Measurements from ENCODE around the gene EBPL. TPM values are rescaled to one million over a fixed set of nuclear protein-coding genes. Genes with fewer than 3 reads are reported as not detected.

Gene EBPL
- polyA plus RNA-seq, 3 donors, result 10.2 to 29.4 (median 27.3) TPM

- Mint-ChIP-seq H3K27ac (no peak overlapping the region), H3K4me3 (no peak overlapping the region), H3K4me1 (no peaks in the 10 kb centered on the region), H3K36me3 (peaks cover 50 to 58% of the 10 kb centered on the region in 2 donors), H3K9me3 (no peaks in the 10 kb centered on the region), H3K27me3 (ENCODE audit: low read depth in 3 of 3) (no peaks in the 10 kb centered on the region)
- H3K27ac ChIP-seq (ENCODE audit: low read depth in 1 of 2, low read length in 2 of 2), result no peak overlapping the region
- no peaks in the 10 kb centered on the region for H4K20me1 ChIP-seq (ENCODE audit: insufficient read depth, low read length)
- no peak overlapping the region for H3K4me3 ChIP-seq (replicated peaks in 1 of 3; ENCODE audit: low read depth in 2 of 3, low read length in 3 of 3)
- no peaks in the 10 kb centered on the region for H3K27me3 ChIP-seq (ENCODE audit: control insufficient read depth in 2 of 2, insufficient read depth in 2 of 2, low read length in 2 of 2)
- no peaks in the 10 kb centered on the region for H3K4me1 ChIP-seq (ENCODE audit: control insufficient read depth in 1 of 2, insufficient read depth in 2 of 2, low read length in 2 of 2)
- H3K9me3 ChIP-seq (replicated peaks in 1 of 2; ENCODE audit: control insufficient read depth in 1 of 2, insufficient read depth in 1 of 2, low read length in 2 of 2), result no peaks in the 10 kb centered on the region
- no peaks in the 10 kb centered on the region for H3K79me2 ChIP-seq (ENCODE audit: insufficient read depth, low read length)
- DNase-seq, result no peak
- peaks cover 39 to 65% of the 10 kb centered on the region in 2 donors for H3K36me3 ChIP-seq (replicated peaks in 1 of 2; ENCODE audit: control insufficient read depth in 1 of 2, insufficient read depth in 2 of 2, low read length in 2 of 2)
- no peak overlapping the region for H3K4me2 ChIP-seq (replicated peaks; ENCODE audit: extremely low read depth, low read length, poor library complexity, severe bottlenecking)
- no peak overlapping the region for H3K9ac ChIP-seq (ENCODE audit: insufficient read depth, low read length, poor library complexity, severe bottlenecking)
- intact Hi-C loops (cut with micrococcal nuclease), result no loop called here
- TF ChIP-seq CTCF (IDR thresholded peaks at IDR 0.05), result no peak
- H2AFZ ChIP-seq (ENCODE audit: insufficient read depth, low read depth, low read length, poor library complexity, severe bottlenecking), result no peak overlapping the region
These were observed 10.2 kb upstream of the EBPL start for GRCh38 chr13:49701491-49701890.

GRCh38 chr13:49697468-49697867, 6.2 kb upstream of the EBPL start:
- no peak overlapping the region for H3K4me2 ChIP-seq (replicated peaks; ENCODE audit: extremely low read depth, low read length, poor library complexity, severe bottlenecking)
- TF ChIP-seq CTCF (IDR thresholded peaks at IDR 0.05), result no peak
- H4K20me1 ChIP-seq (ENCODE audit: insufficient read depth, low read length), result no peaks in the 10 kb centered on the region
- no peak overlapping the region for H3K9ac ChIP-seq (ENCODE audit: insufficient read depth, low read length, poor library complexity, severe bottlenecking)
- no peak overlapping the region for H3K4me3 Mint-ChIP-seq
- DNase-seq, result no peak
- no peak overlapping the region for H3K4me3 ChIP-seq (replicated peaks in 1 of 3; ENCODE audit: low read depth in 2 of 3, low read length in 3 of 3)
- H3K27ac ChIP-seq (ENCODE audit: low read depth in 1 of 2, low read length in 2 of 2), result no peak overlapping the region
- intact Hi-C loops (cut with micrococcal nuclease), result no loop called here
- H3K36me3 ChIP-seq (replicated peaks in 1 of 2; ENCODE audit: control insufficient read depth in 1 of 2, insufficient read depth in 2 of 2, low read length in 2 of 2), result peaks cover 19 to 42% of the 10 kb centered on the region in 2 donors
- no peaks in the 10 kb centered on the region for H3K79me2 ChIP-seq (ENCODE audit: insufficient read depth, low read length)
- peaks cover 19% of the 10 kb centered on the region for H3K4me1 Mint-ChIP-seq
- no peak overlapping the region for H3K27ac Mint-ChIP-seq
- no peaks in the 10 kb centered on the region for H3K27me3 ChIP-seq (ENCODE audit: control insufficient read depth in 2 of 2, insufficient read depth in 2 of 2, low read length in 2 of 2)
- H3K27me3 Mint-ChIP-seq (ENCODE audit: low read depth in 3 of 3), result peaks cover 0 to 2% (median 2%) of the 10 kb centered on the region in 3 donors
- H2AFZ ChIP-seq (ENCODE audit: insufficient read depth, low read depth, low read length, poor library complexity, severe bottlenecking), result no peak overlapping the region
- no peaks in the 10 kb centered on the region for H3K9me3 Mint-ChIP-seq
- H3K36me3 Mint-ChIP-seq, result peaks cover 33 to 36% of the 10 kb centered on the region in 2 donors
- H3K9me3 ChIP-seq (replicated peaks in 1 of 2; ENCODE audit: control insufficient read depth in 1 of 2, insufficient read depth in 1 of 2, low read length in 2 of 2), result no peaks in the 10 kb centered on the region
- no CpG with 5 or more reads among the region's 3 CpGs for WGBS (ENCODE audit: insufficient coverage)
- peaks cover 15 to 17% of the 10 kb centered on the region in 2 donors for H3K4me1 ChIP-seq (ENCODE audit: control insufficient read depth in 1 of 2, insufficient read depth in 2 of 2, low read length in 2 of 2)

Data from CD14-positive monocyte (primary cell).